ENCODE results near the gene ZNF850.

ZNF850 gene

GRCh38 chr19:36707134-36707533, 65.5 kb downstream of the ZNF850 start:
- Histone ChIP-seq H3K9ac (ENCODE audit: low read depth in 1 of 2, low read length in 2 of 2) (no peak overlapping the region), H3K36me3 (ENCODE audit: control insufficient read depth in 1 of 2, insufficient read depth in 2 of 2, low read length in 2 of 2) (peaks cover 22 to 26% of the 10 kb centered on the region in 2 donors), H3K4me1 (ENCODE audit: control insufficient read depth in 1 of 2, insufficient read depth in 2 of 2, low read length in 2 of 2) (no peaks in the 10 kb centered on the region), H3K9me3 (ENCODE audit: control insufficient read depth in 1 of 2, low read length in 2 of 2) (peaks cover 66 to 74% of the 10 kb centered on the region in 2 donors), H3K27me3 (ENCODE audit: control insufficient read depth in 1 of 2, insufficient read depth in 2 of 2, low read length in 2 of 2) (no peaks in the 10 kb centered on the region), H3K27ac (ENCODE audit: low read depth, low read length) (no peak overlapping the region), H3K4me3 (ENCODE audit: low read depth in 1 of 2, low read length in 2 of 2) (no peak overlapping the region)

DNA sequence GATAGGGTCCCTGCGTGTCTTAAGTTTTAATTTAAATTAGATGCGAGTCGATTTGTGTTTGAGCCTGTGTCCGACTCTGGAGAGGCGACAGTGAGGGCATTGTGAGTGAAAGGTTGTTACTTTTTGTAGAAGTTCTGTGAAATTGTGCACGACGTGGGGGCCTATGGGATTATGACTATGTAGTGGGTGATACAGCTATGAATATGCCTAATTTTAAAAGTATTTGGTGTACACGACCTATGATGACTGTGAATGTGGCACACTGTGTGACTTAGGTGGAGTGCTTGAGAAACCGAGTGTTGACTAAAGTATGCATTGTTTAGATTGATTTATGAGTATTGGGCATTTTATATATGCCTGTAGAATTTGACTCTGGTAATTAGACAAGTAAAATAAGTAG, 84.5 kb downstream of the ZNF850 start:
- Histone ChIP-seq H3K4me1 (ENCODE audit: control insufficient read depth in 1 of 2, insufficient read depth in 2 of 2, low read length in 2 of 2) (peaks cover 11 to 16% of the 10 kb centered on the region in 2 donors), H3K36me3 (ENCODE audit: control insufficient read depth in 1 of 2, insufficient read depth in 2 of 2, low read length in 2 of 2) (peaks cover 27 to 38% of the 10 kb centered on the region in 2 donors), H3K9me3 (ENCODE audit: control insufficient read depth in 1 of 2, low read length in 2 of 2) (peaks cover 22 to 26% of the 10 kb centered on the region in 2 donors), H3K27ac (ENCODE audit: low read depth, low read length) (no peak overlapping the region), H3K9ac (ENCODE audit: low read depth in 1 of 2, low read length in 2 of 2) (peak overlapping the region; percentile 81 to 91), H3K4me3 (ENCODE audit: low read depth in 1 of 2, low read length in 2 of 2) (peak overlapping the region; percentile 81 to 100), H3K27me3 (ENCODE audit: control insufficient read depth in 1 of 2, insufficient read depth in 2 of 2, low read length in 2 of 2) (no peaks in the 10 kb centered on the region)

DNA sequence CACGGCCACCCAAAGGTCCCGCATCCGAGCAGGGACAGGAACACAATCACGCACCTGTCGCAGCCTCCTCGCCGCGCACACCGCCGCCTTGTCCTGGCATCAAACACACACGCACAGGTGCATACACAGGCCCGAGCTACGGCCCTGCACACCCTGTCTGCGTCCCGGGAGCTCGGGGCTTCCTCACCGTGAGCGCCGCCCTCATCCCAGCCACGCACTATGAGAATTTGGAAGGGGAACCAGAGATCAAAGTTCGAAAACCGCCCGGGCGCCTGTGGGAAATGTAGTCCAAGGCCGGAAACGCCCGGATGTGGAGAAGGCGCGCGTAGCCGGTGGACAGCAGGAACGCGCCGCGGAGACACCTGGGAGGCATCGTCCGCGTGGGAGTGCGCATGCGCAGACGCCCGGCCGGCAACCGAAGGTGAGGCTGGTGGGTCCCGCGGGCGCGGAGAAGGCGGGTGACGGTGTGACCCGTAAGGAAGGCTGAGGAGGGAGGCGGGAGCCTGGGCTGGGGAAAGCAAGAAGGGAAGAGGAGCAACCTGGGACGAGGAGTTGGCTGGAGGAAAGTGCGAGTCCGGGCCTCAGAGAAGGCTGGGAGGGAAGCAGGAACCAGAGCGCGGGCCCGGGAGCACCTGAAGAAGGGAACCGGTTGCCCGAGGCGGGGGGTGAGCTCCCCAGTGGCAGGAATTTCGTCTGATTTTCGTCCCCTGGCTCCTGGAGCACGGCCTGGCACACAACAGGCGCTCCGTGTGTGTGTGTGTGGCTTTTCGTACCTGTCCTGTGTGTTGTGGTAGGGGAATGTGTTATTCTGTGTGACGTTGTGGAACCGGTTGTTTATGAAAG, 85.2 kb downstream of the ZNF850 start, which contains the start of gene ZNF567:
ZNF567 (plus strand) TSS at position 399 of the 843 bp plus-strand sequence. CDS start 7,256 bp downstream, outside the sequence.
- peaks cover 23 to 32% of the 10 kb centered on the region in 2 donors for H3K36me3 ChIP-seq (ENCODE audit: control insufficient read depth in 1 of 2, insufficient read depth in 2 of 2, low read length in 2 of 2)
- peak within 1 kb of the TSS; percentile 81 to 100 for H3K4me3 ChIP-seq (ENCODE audit: low read depth in 1 of 2, low read length in 2 of 2)
- H3K4me1 ChIP-seq (ENCODE audit: control insufficient read depth in 1 of 2, insufficient read depth in 2 of 2, low read length in 2 of 2): peaks cover 11 to 16% of the 10 kb centered on the region in 2 donors
- H3K27ac ChIP-seq (ENCODE audit: low read depth, low read length): peak within 1 kb of the TSS; percentile 47
- H3K9ac ChIP-seq (ENCODE audit: low read depth in 1 of 2, low read length in 2 of 2): peak within 1 kb of the TSS; percentile 81 to 96
- peaks cover 17 to 24% of the 10 kb centered on the region in 2 donors for H3K9me3 ChIP-seq (ENCODE audit: control insufficient read depth in 1 of 2, low read length in 2 of 2)
- no peaks in the 10 kb centered on the region for H3K27me3 ChIP-seq (ENCODE audit: control insufficient read depth in 1 of 2, insufficient read depth in 2 of 2, low read length in 2 of 2)

DNA sequence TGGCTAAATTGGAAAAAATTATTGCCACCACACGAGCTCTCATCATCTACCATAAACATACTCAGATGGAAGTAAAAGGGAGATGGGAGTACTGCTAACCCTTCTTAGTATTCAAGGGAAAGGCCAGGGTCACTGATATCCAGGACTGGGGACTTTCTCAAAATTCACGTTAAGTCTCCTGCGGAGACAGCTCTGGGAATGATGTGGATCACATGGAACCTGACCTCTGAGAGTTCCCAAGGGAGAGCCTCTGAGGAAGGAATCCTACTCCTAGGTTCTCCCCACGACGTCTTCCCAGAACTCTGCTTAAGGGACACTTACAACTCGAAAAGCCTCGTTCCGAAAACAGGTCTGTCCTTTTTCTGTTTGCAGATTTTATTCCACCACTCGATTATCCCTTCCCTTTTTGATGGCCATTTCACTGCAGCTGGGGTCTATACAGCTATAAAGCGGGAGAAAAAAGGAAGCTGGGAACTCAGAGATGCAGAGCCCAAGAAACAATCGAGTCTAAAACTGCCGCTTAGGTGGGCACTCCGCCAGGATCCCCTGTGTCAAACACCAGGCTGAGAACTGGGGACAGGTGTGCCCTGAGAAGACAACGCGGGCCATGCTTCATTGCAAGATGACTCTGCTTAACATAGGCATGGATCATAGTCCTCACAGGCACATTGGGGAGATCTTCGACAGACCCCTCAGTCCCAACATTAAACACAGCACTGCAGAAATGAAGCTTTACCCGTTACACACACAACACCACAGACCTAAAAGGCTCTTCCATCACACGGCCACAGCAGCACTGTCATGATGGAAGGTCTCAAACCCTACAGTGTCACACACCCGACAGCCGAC, 86.0 kb downstream of the ZNF850 start:
- no peak overlapping the region for H3K27ac ChIP-seq (ENCODE audit: low read depth, low read length)
- H3K4me3 ChIP-seq (ENCODE audit: low read depth in 1 of 2, low read length in 2 of 2): peak overlapping the region; percentile 81 to 100
- H3K9ac ChIP-seq (ENCODE audit: low read depth in 1 of 2, low read length in 2 of 2): peak overlapping the region; percentile 46 to 96
- peaks cover 11 to 16% of the 10 kb centered on the region in 2 donors for H3K4me1 ChIP-seq (ENCODE audit: control insufficient read depth in 1 of 2, insufficient read depth in 2 of 2, low read length in 2 of 2)
- H3K27me3 ChIP-seq (ENCODE audit: control insufficient read depth in 1 of 2, insufficient read depth in 2 of 2, low read length in 2 of 2): no peaks in the 10 kb centered on the region
- H3K9me3 ChIP-seq (ENCODE audit: control insufficient read depth in 1 of 2, low read length in 2 of 2): peaks cover 14 to 17% of the 10 kb centered on the region in 2 donors
- peaks cover 15 to 23% of the 10 kb centered on the region in 2 donors for H3K36me3 ChIP-seq (ENCODE audit: control insufficient read depth in 1 of 2, insufficient read depth in 2 of 2, low read length in 2 of 2)

DNA sequence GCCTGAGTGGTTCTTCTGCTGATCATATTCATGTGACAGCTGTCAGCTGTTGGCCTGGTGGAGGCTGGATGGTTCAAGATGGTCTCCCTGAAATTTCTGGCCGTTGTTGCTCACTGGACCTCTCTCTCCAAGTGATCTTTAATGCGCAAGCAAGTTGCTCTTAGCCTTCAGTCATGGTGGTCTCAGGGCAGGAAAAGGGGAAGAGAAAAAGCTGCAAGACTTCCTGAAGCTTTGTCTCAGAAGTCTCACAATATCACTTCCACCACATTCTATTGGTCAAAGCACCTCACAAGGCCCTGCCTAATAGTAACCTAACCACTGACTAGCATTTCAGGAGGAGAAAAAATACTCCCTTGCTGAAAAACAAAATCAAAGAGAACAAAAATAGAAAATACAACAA, 86.8 kb downstream of the ZNF850 start:
- Histone ChIP-seq H3K4me3 (ENCODE audit: low read depth in 1 of 2, low read length in 2 of 2) (peak overlapping the region in 1 of 2 donors; percentile 100), H3K4me1 (ENCODE audit: control insufficient read depth in 1 of 2, insufficient read depth in 2 of 2, low read length in 2 of 2) (peaks cover 11 to 16% of the 10 kb centered on the region in 2 donors), H3K27ac (ENCODE audit: low read depth, low read length) (no peak overlapping the region), H3K9me3 (ENCODE audit: control insufficient read depth in 1 of 2, low read length in 2 of 2) (peaks cover 11 to 13% of the 10 kb centered on the region in 2 donors), H3K36me3 (ENCODE audit: control insufficient read depth in 1 of 2, insufficient read depth in 2 of 2, low read length in 2 of 2) (peaks cover 8 to 16% of the 10 kb centered on the region in 2 donors), H3K9ac (ENCODE audit: low read depth in 1 of 2, low read length in 2 of 2) (no peak overlapping the region), H3K27me3 (ENCODE audit: control insufficient read depth in 1 of 2, insufficient read depth in 2 of 2, low read length in 2 of 2) (no peaks in the 10 kb centered on the region)

DNA sequence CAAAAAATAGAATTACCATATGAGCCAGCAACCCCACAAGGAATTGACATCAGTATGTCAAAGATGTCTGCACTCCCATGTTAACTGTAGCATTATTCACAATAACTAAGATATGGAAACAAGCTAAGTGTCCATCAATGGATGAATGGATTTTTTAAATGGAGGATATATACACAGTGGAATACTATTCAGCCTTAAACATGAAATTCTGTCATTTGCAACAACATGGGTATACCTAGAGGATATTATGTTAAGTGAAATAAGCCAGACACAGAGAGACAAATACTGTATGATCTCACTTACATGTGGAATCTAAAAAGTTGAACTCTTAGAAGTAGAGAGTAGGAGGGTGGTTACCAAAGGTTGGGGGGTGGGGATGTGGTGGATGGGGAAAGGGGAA, 93.2 kb downstream of the ZNF850 start:
- no peaks in the 10 kb centered on the region for H3K4me1 ChIP-seq (ENCODE audit: control insufficient read depth in 1 of 2, insufficient read depth in 2 of 2, low read length in 2 of 2)
- no peak overlapping the region for H3K9ac ChIP-seq (ENCODE audit: low read depth in 1 of 2, low read length in 2 of 2)
- H3K9me3 ChIP-seq (ENCODE audit: control insufficient read depth in 1 of 2, low read length in 2 of 2): peaks cover 21 to 27% of the 10 kb centered on the region in 2 donors
- H3K27ac ChIP-seq (ENCODE audit: low read depth, low read length): no peak overlapping the region
- H3K36me3 ChIP-seq (ENCODE audit: control insufficient read depth in 1 of 2, insufficient read depth in 2 of 2, low read length in 2 of 2): peaks cover 0 to 13% of the 10 kb centered on the region in 2 donors
- H3K27me3 ChIP-seq (ENCODE audit: control insufficient read depth in 1 of 2, insufficient read depth in 2 of 2, low read length in 2 of 2): no peaks in the 10 kb centered on the region
- H3K4me3 ChIP-seq (ENCODE audit: low read depth in 1 of 2, low read length in 2 of 2): no peak overlapping the region

DNA sequence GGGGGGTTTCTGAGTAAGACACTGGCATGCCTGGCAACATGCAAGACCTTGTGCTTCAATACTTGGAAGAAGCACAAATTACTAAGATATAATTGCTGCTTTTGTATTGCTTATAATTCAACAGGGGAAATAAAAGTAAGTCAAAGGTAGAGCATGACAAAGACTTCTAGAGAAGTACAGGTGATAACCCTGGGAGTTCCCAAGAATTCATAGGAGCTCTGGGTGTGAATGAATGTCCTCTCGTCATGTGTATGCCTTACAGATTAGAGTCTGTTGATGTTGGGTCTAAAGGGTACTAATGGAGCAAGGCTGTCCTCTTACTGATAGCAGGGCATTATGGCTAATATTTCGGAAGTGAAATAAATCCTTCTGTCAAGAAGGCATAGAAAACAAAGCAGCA, 98.4 kb downstream of the ZNF850 start:
- H3K36me3 ChIP-seq (ENCODE audit: control insufficient read depth in 1 of 2, insufficient read depth in 2 of 2, low read length in 2 of 2): peaks cover 0 to 8% of the 10 kb centered on the region in 2 donors

DNA sequence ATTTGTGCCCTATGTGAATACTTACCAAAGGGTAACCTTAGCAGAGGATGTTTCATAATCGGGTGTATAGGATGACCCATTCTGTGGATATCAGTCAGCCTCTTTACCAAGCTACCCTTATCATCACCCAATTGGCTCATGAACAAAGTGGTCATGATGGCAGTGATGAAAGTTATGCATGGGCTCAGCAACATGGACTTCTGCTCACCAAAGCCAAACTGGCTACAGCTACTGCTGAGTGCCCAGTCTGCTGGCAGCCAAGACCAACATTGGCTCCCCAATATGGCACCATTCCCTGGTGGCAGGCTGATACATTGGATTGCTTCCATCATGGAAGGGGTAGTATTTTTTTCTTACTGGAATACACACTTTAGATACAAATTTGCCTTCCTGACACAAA, 100.2 kb downstream of the ZNF850 start:
- Histone ChIP-seq H3K27me3 (ENCODE audit: control insufficient read depth in 1 of 2, insufficient read depth in 2 of 2, low read length in 2 of 2) (no peaks in the 10 kb centered on the region), H3K4me3 (ENCODE audit: low read depth in 1 of 2, low read length in 2 of 2) (no peak overlapping the region), H3K36me3 (ENCODE audit: control insufficient read depth in 1 of 2, insufficient read depth in 2 of 2, low read length in 2 of 2) (peaks cover 0 to 2% of the 10 kb centered on the region in 2 donors), H3K9me3 (ENCODE audit: control insufficient read depth in 1 of 2, low read length in 2 of 2) (peaks cover 31 to 41% of the 10 kb centered on the region in 2 donors), H3K4me1 (ENCODE audit: control insufficient read depth in 1 of 2, insufficient read depth in 2 of 2, low read length in 2 of 2) (no peaks in the 10 kb centered on the region), H3K9ac (ENCODE audit: low read depth in 1 of 2, low read length in 2 of 2) (no peak overlapping the region), H3K27ac (ENCODE audit: low read depth, low read length) (no peak overlapping the region)

More for the DNA sequence above, 98.4 kb downstream of the ZNF850 start:
- H3K27ac ChIP-seq (ENCODE audit: low read depth, low read length): no peak overlapping the region
- no peak overlapping the region for H3K9ac ChIP-seq (ENCODE audit: low read depth in 1 of 2, low read length in 2 of 2)
- no peaks in the 10 kb centered on the region for H3K27me3 ChIP-seq (ENCODE audit: control insufficient read depth in 1 of 2, insufficient read depth in 2 of 2, low read length in 2 of 2)
- H3K9me3 ChIP-seq (ENCODE audit: control insufficient read depth in 1 of 2, low read length in 2 of 2): peaks cover 27 to 45% of the 10 kb centered on the region in 2 donors
- H3K4me3 ChIP-seq (ENCODE audit: low read depth in 1 of 2, low read length in 2 of 2): no peak overlapping the region
- H3K4me1 ChIP-seq (ENCODE audit: control insufficient read depth in 1 of 2, insufficient read depth in 2 of 2, low read length in 2 of 2): no peaks in the 10 kb centered on the region

DNA sequence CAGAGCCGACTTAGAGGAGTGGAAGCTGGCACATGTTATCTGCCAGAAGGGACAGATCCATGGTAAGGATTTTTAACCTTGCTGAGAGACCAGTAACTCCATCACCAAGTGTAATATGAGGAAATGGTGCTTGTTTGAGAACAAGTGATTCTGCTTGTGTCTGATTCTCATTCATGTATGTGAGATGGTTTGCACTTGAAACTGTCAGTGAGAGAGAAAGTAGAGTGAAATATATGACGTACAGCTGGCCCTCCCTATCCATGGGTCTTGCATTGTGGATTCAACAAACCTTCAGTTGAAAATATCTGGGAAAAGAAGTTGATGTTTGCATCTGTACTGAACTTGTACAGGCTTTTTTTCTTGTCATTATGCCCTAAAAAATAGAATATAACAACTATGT, 104.0 kb downstream of the ZNF850 start:
- Histone ChIP-seq H3K36me3 (ENCODE audit: control insufficient read depth in 1 of 2, insufficient read depth in 2 of 2, low read length in 2 of 2) (peaks cover 6 to 9% of the 10 kb centered on the region in 2 donors), H3K9me3 (ENCODE audit: control insufficient read depth in 1 of 2, low read length in 2 of 2) (peaks cover 33% of the 10 kb centered on the region in 2 donors), H3K4me1 (ENCODE audit: control insufficient read depth in 1 of 2, insufficient read depth in 2 of 2, low read length in 2 of 2) (peaks cover 0 to 10% of the 10 kb centered on the region in 2 donors), H3K9ac (ENCODE audit: low read depth in 1 of 2, low read length in 2 of 2) (no peak overlapping the region), H3K27me3 (ENCODE audit: control insufficient read depth in 1 of 2, insufficient read depth in 2 of 2, low read length in 2 of 2) (no peaks in the 10 kb centered on the region), H3K27ac (ENCODE audit: low read depth, low read length) (no peak overlapping the region), H3K4me3 (ENCODE audit: low read depth in 1 of 2, low read length in 2 of 2) (peak overlapping the region in 1 of 2 donors; percentile 28)

All from duodenal mucosa (tissue), 2 donors.